Neuron (in vitro differentiated cells): ENCODE measurements around the gene CYBA.

Experiments
- H2AFZ ChIP-seq: one replicate; pipeline ENCODE4 v1.6.1; 2013; ENCODE audit warnings: low read depth, mild to moderate bottlenecking, inconsistent platforms, low read length, moderate library complexity
- H3K27me3 ChIP-seq: one replicate; pipeline ENCODE4 v1.6.1; 2013; ENCODE audit warnings: low read length; ENCODE audit not compliant: insufficient read depth
- H3K36me3 ChIP-seq: one replicate; pipeline ENCODE4 v1.6.1; 2013; ENCODE audit warnings: low read length; ENCODE audit not compliant: insufficient read depth
- H3K4me1 ChIP-seq: one replicate; pipeline ENCODE4 v1.6.1; 2013; ENCODE audit warnings: low read length; ENCODE audit not compliant: insufficient read depth
- H3K4me3 ChIP-seq: 2 replicates; pipeline ENCODE4 v1.5.1; 2013; ENCODE audit warnings: mild to moderate bottlenecking, low read length, moderate library complexity
- H3K9me3 ChIP-seq: one replicate; pipeline ENCODE4 v1.6.1; 2013; ENCODE audit warnings: low read length

The CYBA gene

GRCh38 chr16:88662843-88663606 lies 12.2 kb upstream of the CYBA start, which contains the start of gene MVD:
MVD (minus strand) TSS chr16:88663091; CDS start chr16:88663080, 11 bp downstream.
- peak within 1 kb of the TSS; percentile 62 for H2AFZ ChIP-seq
- H3K36me3 ChIP-seq: peaks cover 20% of the 10 kb centered on the region
- no peaks in the 10 kb centered on the region for H3K27me3 ChIP-seq
- peak within 1 kb of the TSS; percentile 82 for H3K4me3 ChIP-seq
- H3K9me3 ChIP-seq: no peaks in the 10 kb centered on the region
- H3K4me1 ChIP-seq: peaks cover 11% of the 10 kb centered on the region

GRCh38 chr16:88662222-88662842 lies 11.5 kb upstream of the CYBA start:
- Histone ChIP-seq H2AFZ (peak overlapping the region; percentile 12), H3K4me1 (peaks cover 11% of the 10 kb centered on the region), H3K27me3 (no peaks in the 10 kb centered on the region), H3K36me3 (peaks cover 27% of the 10 kb centered on the region), H3K9me3 (no peaks in the 10 kb centered on the region), H3K4me3 (peak overlapping the region; percentile 82)

GRCh38 chr16:88661468-88661867 lies 10.6 kb upstream of the CYBA start:
- Histone ChIP-seq H3K9me3 (no peaks in the 10 kb centered on the region), H3K4me3 (peak overlapping the region; percentile 82), H3K27me3 (no peaks in the 10 kb centered on the region), H3K4me1 (peaks cover 11% of the 10 kb centered on the region), H3K36me3 (peaks cover 35% of the 10 kb centered on the region), H2AFZ (no peak overlapping the region)

GRCh38 chr16:88659160-88659559 lies 8.3 kb upstream of the CYBA start:
- Histone ChIP-seq H3K4me1 (peaks cover 11% of the 10 kb centered on the region), H3K27me3 (no peaks in the 10 kb centered on the region), H3K4me3 (no peak overlapping the region), H2AFZ (no peak overlapping the region), H3K9me3 (no peaks in the 10 kb centered on the region), H3K36me3 (peaks cover 51% of the 10 kb centered on the region)

- H2AFZ ChIP-seq: no peak overlapping the region
- H3K4me3 ChIP-seq: no peak overlapping the region
- no peaks in the 10 kb centered on the region for H3K27me3 ChIP-seq
- no peaks in the 10 kb centered on the region for H3K9me3 ChIP-seq
- H3K36me3 ChIP-seq: peaks cover 55% of the 10 kb centered on the region
- H3K4me1 ChIP-seq: peaks cover 11% of the 10 kb centered on the region
Measured at GRCh38 chr16:88658714-88659113, 7.9 kb upstream of the CYBA start.

GRCh38 chr16:88657371-88657770 lies 6.5 kb upstream of the CYBA start:
- H3K4me3 ChIP-seq: no peak overlapping the region
- peaks cover 11% of the 10 kb centered on the region for H3K4me1 ChIP-seq
- H3K36me3 ChIP-seq: peaks cover 65% of the 10 kb centered on the region
- no peaks in the 10 kb centered on the region for H3K9me3 ChIP-seq
- H3K27me3 ChIP-seq: no peaks in the 10 kb centered on the region
- H2AFZ ChIP-seq: no peak overlapping the region

GRCh38 chr16:88656291-88656980 lies 5.6 kb upstream of the CYBA start:
- H3K36me3 ChIP-seq: peaks cover 73% of the 10 kb centered on the region
- H3K4me3 ChIP-seq: no peak overlapping the region
- H3K27me3 ChIP-seq: no peaks in the 10 kb centered on the region
- H3K4me1 ChIP-seq: peaks cover 8% of the 10 kb centered on the region
- no peaks in the 10 kb centered on the region for H3K9me3 ChIP-seq
- no peak overlapping the region for H2AFZ ChIP-seq

- Histone ChIP-seq H3K4me1 (peaks cover 7% of the 10 kb centered on the region), H3K36me3 (peaks cover 75% of the 10 kb centered on the region), H3K9me3 (no peaks in the 10 kb centered on the region), H2AFZ (no peak overlapping the region), H3K4me3 (no peak overlapping the region), H3K27me3 (no peaks in the 10 kb centered on the region)
Measured at GRCh38 chr16:88655733-88656281, 5.0 kb upstream of the CYBA start.

- Histone ChIP-seq H3K27me3 (no peaks in the 10 kb centered on the region), H3K4me1 (peaks cover 9% of the 10 kb centered on the region), H3K9me3 (no peaks in the 10 kb centered on the region), H2AFZ (no peak overlapping the region), H3K36me3 (peaks cover 74% of the 10 kb centered on the region), H3K4me3 (no peak overlapping the region)
Measured at GRCh38 chr16:88655053-88655732, 4.3 kb upstream of the CYBA start.

- no peaks in the 10 kb centered on the region for H3K27me3 ChIP-seq
- no peaks in the 10 kb centered on the region for H3K9me3 ChIP-seq
- H3K4me1 ChIP-seq: peaks cover 11% of the 10 kb centered on the region
- no peak overlapping the region for H3K4me3 ChIP-seq
- no peak overlapping the region for H2AFZ ChIP-seq
- peaks cover 70% of the 10 kb centered on the region for H3K36me3 ChIP-seq
Measured at GRCh38 chr16:88654363-88655052, 3.7 kb upstream of the CYBA start.

GRCh38 chr16:88653596-88654362 lies 2.9 kb upstream of the CYBA start:
- Histone ChIP-seq H3K27me3 (no peaks in the 10 kb centered on the region), H2AFZ (no peak overlapping the region), H3K9me3 (no peaks in the 10 kb centered on the region), H3K4me1 (peaks cover 11% of the 10 kb centered on the region), H3K36me3 (peaks cover 66% of the 10 kb centered on the region), H3K4me3 (no peak overlapping the region)

- H2AFZ ChIP-seq: no peak overlapping the region
- no peaks in the 10 kb centered on the region for H3K9me3 ChIP-seq
- no peak overlapping the region for H3K4me3 ChIP-seq
- no peaks in the 10 kb centered on the region for H3K27me3 ChIP-seq
- peaks cover 63% of the 10 kb centered on the region for H3K36me3 ChIP-seq
- H3K4me1 ChIP-seq: peaks cover 11% of the 10 kb centered on the region
Measured at GRCh38 chr16:88653101-88653500, 2.2 kb upstream of the CYBA start.
